ENCODE data around the gene FXYD6.

The FXYD6 gene

GRCh38 chr11:117888139-117888566 lies 11.7 kb upstream of the FXYD6 start:
- TF ChIP-seq REST (IDR thresholded peaks at IDR 0.05; ENCODE audit: insufficient read depth in 1 of 2, low read depth in 2 of 2, low read length in 2 of 2) (no peak), SIN3A (IDR thresholded peaks at IDR 0.05; ENCODE audit: borderline replicate concordance, insufficient read depth, low read length) (no peak), FOXP2 (optimal IDR thresholded peaks at IDR 0.05; ENCODE audit: borderline replicate concordance, extremely low read depth, extremely low read length, insufficient read depth) (no peak), TAF1 (IDR thresholded peaks at IDR 0.05; ENCODE audit: borderline replicate concordance, insufficient read depth, low read length) (no peak), POLR2AphosphoS5 (IDR thresholded peaks at IDR 0.05; ENCODE audit: low read depth, low read length) (no peak)

DNA sequence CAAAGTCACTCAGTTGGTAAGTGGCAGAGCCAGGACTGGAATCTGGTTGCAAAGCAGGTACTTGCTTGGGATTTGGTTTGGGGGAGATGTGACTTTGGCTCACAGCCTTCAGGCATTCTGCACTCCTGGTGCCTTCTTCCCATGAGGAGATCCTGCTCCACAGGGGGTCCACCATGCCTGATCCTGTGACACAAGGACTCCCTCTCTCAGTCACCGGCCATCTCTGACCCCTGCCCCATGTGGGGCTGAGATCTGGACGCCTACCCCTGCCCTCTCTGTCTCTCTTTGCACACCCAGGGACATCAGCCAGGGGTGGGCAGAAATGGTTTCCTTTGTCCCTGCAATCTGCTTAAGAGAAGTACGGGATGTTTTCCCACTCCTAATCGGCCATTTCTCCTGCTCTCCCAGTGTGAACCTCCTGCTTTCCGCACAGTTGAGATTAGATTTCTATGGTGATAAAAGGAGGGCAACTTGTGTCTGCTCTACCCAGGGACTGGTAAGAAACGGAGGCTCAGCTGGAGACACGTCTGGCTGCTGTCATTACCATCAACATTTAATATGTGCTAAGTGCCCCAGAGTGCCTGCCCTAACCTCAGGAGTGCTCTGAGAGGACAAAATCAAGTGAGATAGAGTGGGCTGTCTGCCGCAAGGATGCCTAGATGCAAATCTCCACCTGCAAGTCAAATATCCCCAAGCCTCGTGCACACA lies 11.1 kb upstream of the FXYD6 start:
- TF ChIP-seq FOXP2 (optimal IDR thresholded peaks at IDR 0.05; ENCODE audit: borderline replicate concordance, extremely low read depth, extremely low read length, insufficient read depth) (no peak), POLR2AphosphoS5 (IDR thresholded peaks at IDR 0.05; ENCODE audit: low read depth, low read length) (no peak), SIN3A (IDR thresholded peaks at IDR 0.05; ENCODE audit: borderline replicate concordance, insufficient read depth, low read length) (no peak), REST (IDR thresholded peaks at IDR 0.05; ENCODE audit: insufficient read depth in 1 of 2, low read depth in 2 of 2, low read length in 2 of 2) (no peak), TAF1 (IDR thresholded peaks at IDR 0.05; ENCODE audit: borderline replicate concordance, insufficient read depth, low read length) (no peak)

GRCh38 chr11:117885777-117886176 lies 9.3 kb upstream of the FXYD6 start:
- no peak for TF ChIP-seq TAF1 (IDR thresholded peaks at IDR 0.05; ENCODE audit: borderline replicate concordance, insufficient read depth, low read length)
- TF ChIP-seq REST (IDR thresholded peaks at IDR 0.05; ENCODE audit: insufficient read depth in 1 of 2, low read depth in 2 of 2, low read length in 2 of 2) = no peak
- TF ChIP-seq SIN3A (IDR thresholded peaks at IDR 0.05; ENCODE audit: borderline replicate concordance, insufficient read depth, low read length) = no peak
- TF ChIP-seq POLR2AphosphoS5 (IDR thresholded peaks at IDR 0.05; ENCODE audit: low read depth, low read length) = no peak
- TF ChIP-seq FOXP2 (optimal IDR thresholded peaks at IDR 0.05; ENCODE audit: borderline replicate concordance, extremely low read depth, extremely low read length, insufficient read depth) = no peak

DNA sequence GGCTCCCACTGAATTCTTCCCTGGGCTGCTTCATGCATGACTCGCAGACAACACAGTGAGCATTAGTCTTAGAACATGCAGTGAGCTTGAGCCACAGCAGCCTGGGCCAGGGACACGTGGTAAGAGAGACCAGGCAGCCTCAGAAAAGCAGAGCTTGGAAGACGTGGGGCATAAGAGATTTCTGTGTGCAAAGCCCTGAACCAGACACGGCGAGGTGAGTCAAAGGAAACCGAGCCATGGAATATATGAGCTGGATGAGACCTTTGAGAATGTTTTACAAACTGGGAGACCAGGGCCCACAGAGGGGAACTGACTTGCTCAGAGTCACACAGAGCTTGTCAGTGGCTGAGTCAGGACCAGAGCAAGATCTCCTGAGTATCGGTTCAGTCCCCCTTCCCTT lies 8.5 kb upstream of the FXYD6 start:
- TF ChIP-seq FOXP2 (optimal IDR thresholded peaks at IDR 0.05; ENCODE audit: borderline replicate concordance, extremely low read depth, extremely low read length, insufficient read depth) (no peak), REST (IDR thresholded peaks at IDR 0.05; ENCODE audit: insufficient read depth in 1 of 2, low read depth in 2 of 2, low read length in 2 of 2) (no peak), TAF1 (IDR thresholded peaks at IDR 0.05; ENCODE audit: borderline replicate concordance, insufficient read depth, low read length) (no peak), POLR2AphosphoS5 (IDR thresholded peaks at IDR 0.05; ENCODE audit: low read depth, low read length) (no peak), SIN3A (IDR thresholded peaks at IDR 0.05; ENCODE audit: borderline replicate concordance, insufficient read depth, low read length) (no peak)
